ENCODE measurements around the gene PTK7. TPM values are rescaled to one million over a fixed set of nuclear protein-coding genes. Genes with fewer than 3 reads are reported as not detected.

Gene PTK7
- total RNA-seq, 3 donors from 2014 or later, result 7.0 to 57.1 (median 52.1) TPM

GRCh38 chr6:43174263-43175112 lies 98.4 kb downstream of the PTK7 start:
- peak; percentile 95 to 99 for DNase-seq (ENCODE audit: low spot score in 2 of 2)
- TF ChIP-seq POLR2A (IDR thresholded peaks at IDR 0.05) (peak; percentile 50), POLR2AphosphoS5 (IDR thresholded peaks at IDR 0.05) (peak; percentile 79 to 85 (median 84)), CTCF (IDR thresholded peaks at IDR 0.05) (peak in 2 of 3 donors; percentile 42 to 50)
- H3K4me3 ChIP-seq, result peak overlapping the region; percentile 46 to 100 (median 97)
- H3K27ac ChIP-seq, result peak overlapping the region; percentile 99 to 100
- no peaks in the 10 kb centered on the region for H3K9me3 ChIP-seq
- intact Hi-C loops (cut with DNase I; ENCODE audit: low total_unique reads), result no loop called here
- peaks cover 11 to 24% of the 10 kb centered on the region in 2 donors for H3K4me1 ChIP-seq
- no peaks in the 10 kb centered on the region for H3K27me3 ChIP-seq
- no peaks in the 10 kb centered on the region for H3K36me3 ChIP-seq

- TF ChIP-seq CTCF (IDR thresholded peaks at IDR 0.05), result no peak
- no peak for TF ChIP-seq POLR2A (IDR thresholded peaks at IDR 0.05)
- TF ChIP-seq POLR2AphosphoS5 (IDR thresholded peaks at IDR 0.05), result no peak
- intact Hi-C loops (cut with DNase I; ENCODE audit: low total_unique reads), result no loop called here
- Histone ChIP-seq H3K36me3 (no peaks in the 10 kb centered on the region), H3K4me1 (peaks cover 11 to 24% of the 10 kb centered on the region in 2 donors), H3K4me3 (no peak overlapping the region), H3K27ac (peak overlapping the region; percentile 99 to 100), H3K9me3 (no peaks in the 10 kb centered on the region), H3K27me3 (no peaks in the 10 kb centered on the region)
- no peak for DNase-seq (ENCODE audit: low spot score in 2 of 2)
Measured at GRCh38 chr6:43175676-43176422, 99.7 kb downstream of the PTK7 start.

- TF ChIP-seq POLR2AphosphoS5 (IDR thresholded peaks at IDR 0.05), result no peak
- Histone ChIP-seq H3K27ac (peak overlapping the region; percentile 99 to 100), H3K36me3 (no peaks in the 10 kb centered on the region), H3K27me3 (no peaks in the 10 kb centered on the region), H3K9me3 (no peaks in the 10 kb centered on the region), H3K4me3 (no peak overlapping the region), H3K4me1 (peaks cover 11 to 24% of the 10 kb centered on the region in 2 donors)
- DNase-seq (ENCODE audit: low spot score in 2 of 2), result no peak
- intact Hi-C loops (cut with DNase I; ENCODE audit: low total_unique reads), result no loop called here
Measured at GRCh38 chr6:43176423-43176786, 100.3 kb downstream of the PTK7 start.

GRCh38 chr6:43178150-43178549 lies 102.0 kb downstream of the PTK7 start:
- H3K4me1 ChIP-seq, result peaks cover 8 to 25% of the 10 kb centered on the region in 2 donors
- no peaks in the 10 kb centered on the region for H3K36me3 ChIP-seq
- intact Hi-C loops (cut with DNase I; ENCODE audit: low total_unique reads), result no loop called here

More at GRCh38 chr6:43178150-43178549, 102.0 kb downstream of the PTK7 start:
- TF ChIP-seq POLR2AphosphoS5 (IDR thresholded peaks at IDR 0.05) (no peak), POLR2A (IDR thresholded peaks at IDR 0.05) (no peak), CTCF (IDR thresholded peaks at IDR 0.05) (no peak)
- peak overlapping the region in 1 of 2 donors; percentile 14 for H3K27ac ChIP-seq
- no peaks in the 10 kb centered on the region for H3K9me3 ChIP-seq
- H3K4me3 ChIP-seq, result no peak overlapping the region
- H3K27me3 ChIP-seq, result no peaks in the 10 kb centered on the region
- no peak for DNase-seq (ENCODE audit: low spot score in 2 of 2)
